HG03039 (cell line): ENCODE data around the gene HOXC5.
"Not testable (repeated sequence)": the region's sequence is repeated elsewhere in the genome, so short reads cannot be mapped to it uniquely, and the experiment has no call there.

ENCODE experiments used
- ATAC-seq: cut with Tn5 transposase; IDR thresholded peaks from one replicate; pipeline ENCODE4 v1.9.1; 2021; ENCODE audit warnings: mild to moderate bottlenecking, moderate library complexity; ENCODE audit not compliant: unreplicated experiment

HOXC5 gene

DNA sequence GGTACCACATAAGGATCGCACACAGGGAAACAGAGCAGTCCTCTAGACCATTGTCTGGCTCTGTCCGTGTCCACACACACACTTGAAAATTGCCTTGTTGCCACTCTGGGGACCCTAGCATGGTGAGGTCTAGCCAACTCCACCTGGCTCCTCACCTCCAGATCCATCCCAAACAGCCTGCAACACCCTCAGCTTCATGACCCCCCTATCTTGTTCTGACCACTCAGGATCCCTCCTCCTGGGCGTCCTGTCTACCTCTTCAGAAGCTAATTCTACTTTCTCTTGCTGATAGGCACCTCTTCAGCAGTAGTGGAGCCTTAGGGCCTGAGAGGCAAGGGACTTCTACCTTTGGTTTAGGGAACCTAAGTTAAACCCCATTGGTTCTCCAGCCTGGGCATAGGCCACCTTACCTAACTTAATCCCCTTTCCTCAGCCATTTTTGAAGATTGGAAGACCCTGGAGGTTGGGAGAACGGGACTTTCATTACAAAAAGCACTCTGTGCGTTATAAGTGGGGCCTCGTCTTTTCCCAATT lies 697 bp upstream of the HOXC5 start:
- no peak for ATAC-seq

DNA sequence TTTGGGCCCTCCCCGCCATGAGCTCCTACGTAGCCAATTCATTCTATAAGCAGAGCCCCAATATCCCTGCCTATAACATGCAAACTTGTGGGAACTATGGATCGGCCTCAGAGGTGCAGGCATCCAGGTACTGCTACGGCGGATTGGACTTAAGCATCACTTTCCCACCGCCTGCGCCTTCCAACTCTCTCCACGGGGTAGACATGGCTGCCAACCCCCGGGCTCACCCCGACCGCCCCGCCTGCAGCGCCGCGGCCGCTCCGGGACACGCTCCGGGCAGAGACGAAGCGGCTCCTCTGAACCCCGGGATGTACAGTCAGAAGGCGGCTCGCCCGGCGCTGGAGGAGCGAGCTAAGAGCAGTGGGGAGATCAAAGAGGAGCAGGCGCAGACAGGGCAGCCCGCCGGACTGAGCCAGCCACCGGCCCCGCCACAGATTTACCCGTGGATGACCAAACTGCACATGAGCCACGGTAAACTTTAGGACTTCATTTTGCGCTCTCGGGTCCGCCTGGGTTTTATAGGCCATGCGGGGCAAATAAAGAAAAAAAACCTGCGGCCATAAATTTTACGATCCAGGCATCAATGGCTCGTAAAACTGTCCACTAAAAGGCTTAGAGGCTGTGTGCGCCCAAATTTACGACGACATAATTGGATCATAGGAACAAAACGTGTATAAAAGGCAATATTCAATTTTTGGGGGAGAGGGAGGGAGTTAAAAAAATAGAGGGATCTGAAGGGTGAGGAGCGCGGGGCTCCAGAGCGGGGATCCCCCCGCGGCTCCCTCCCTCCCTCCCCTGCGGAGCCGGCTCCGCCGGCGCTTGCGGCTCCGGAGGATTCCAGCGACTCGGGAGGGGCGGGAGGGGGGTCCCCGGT lies 493 bp downstream of the HOXC5 start:
- no peak for ATAC-seq

DNA sequence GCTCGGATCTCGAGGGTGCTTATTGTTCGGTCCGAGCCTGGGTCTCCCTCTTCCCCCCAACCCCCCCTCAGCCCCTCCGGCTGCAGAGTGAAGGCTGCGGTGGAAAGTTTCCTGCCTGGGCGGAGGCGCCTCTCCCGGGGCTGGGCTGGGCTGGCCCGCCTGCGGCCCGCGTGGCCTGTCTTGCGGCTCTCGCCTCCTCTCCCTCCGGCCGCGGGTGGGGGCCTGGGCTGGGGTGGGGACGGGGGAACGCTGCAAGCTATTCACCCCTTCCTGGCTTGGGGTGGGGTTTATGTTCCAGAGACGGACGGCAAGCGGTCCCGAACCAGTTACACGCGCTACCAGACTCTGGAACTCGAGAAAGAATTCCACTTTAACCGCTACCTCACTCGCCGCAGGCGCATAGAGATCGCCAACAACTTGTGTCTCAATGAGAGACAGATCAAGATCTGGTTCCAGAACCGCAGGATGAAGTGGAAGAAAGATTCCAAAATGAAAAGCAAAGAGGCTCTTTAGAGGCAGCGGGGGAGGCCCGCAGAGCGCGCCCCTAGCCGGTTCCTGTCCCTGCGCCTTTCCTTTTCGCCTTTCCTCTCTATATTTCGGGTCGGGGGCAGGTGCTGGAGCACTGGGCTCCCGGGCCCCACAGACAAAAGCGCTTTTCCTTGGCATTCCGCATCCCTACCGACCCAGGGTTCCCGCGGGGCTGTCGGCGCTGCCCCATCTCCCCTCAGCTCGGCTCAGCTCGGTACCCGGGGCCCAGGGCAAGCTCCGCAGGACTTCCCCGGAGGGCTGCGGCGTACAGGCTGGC lies 1.3 kb downstream of the HOXC5 start:
- no peak for ATAC-seq

- ATAC-seq: no peak
These were observed 2.0 kb downstream of the HOXC5 start for GRCh38 chr12:54034785-54035310.

- ATAC-seq: no peak
These were observed 2.9 kb downstream of the HOXC5 start for GRCh38 chr12:54035568-54036264.

GRCh38 chr12:54036620-54037359 lies 3.9 kb downstream of the HOXC5 start:
- ATAC-seq: no peak

DNA sequence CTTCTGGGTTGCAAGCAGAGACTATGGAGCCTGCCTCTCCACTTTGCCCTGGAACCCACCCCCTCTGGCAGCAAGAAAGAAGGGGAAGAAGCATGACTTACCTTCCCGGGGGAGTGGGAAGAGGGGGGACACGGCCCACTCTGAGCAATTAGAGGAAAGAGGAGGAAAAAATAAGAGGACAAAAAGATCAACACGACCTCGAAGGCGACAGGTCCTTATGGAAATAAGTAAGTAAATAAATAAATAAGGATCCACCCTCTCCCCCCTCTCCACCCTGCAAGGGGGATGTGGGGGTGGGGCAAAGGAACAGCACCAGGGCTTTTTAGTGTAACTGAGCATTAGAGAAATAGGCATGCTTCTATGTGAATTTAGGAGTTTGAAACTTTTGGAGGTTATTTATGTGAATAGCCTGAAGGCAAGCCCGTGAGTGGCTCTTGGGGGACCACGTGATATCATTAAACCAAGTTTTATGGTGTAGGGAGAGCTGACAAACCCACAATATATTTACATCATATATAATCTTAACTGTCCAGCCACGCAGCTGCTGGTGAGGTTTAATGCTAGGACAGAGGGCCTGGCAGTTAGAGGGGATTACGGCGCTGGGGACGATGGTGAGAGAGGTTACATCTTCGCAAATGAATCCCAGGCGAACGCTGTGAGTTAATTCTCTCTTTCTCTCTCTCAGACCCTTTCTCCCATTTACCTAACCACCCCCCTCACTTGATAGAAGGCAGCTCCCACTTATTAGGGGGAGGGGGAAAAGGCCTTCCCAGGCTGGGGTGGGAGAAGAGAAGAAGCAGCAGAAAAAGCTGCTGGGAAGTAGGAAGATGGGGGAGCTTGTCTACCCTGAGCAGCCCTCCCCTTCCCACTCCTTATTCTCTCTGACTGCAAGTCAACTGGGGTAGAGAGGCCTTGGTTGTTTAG lies 4.8 kb downstream of the HOXC5 start:
- ATAC-seq: no peak

GRCh38 chr12:54038284-54038870 lies 5.5 kb downstream of the HOXC5 start:
- ATAC-seq: no peak

DNA sequence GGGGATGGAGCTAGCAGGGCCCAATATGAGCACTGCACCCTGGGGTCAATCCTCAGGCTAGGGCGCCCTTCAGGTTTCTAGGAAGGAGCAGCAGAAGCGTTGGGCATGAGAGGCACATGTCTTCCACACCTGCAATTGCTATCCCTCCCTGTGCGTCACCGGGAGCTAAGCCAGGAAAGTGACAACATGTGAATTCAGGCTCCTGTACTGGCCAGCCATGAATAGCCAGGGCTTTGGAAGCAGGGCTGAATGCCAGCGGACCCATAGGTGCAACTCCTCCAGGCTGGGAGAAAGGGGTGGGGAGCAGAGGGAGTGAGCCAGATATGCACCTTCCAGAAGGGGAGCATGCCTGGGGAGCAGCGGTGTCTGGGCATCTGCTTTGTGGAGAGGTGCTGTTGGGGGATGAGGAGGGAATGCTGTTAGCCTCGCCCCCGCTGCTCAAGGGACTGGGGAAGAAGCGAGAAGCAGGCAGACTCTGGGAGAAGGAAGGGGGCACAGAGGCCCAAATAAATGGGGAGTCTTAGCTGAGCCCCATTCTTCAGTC lies 6.1 kb downstream of the HOXC5 start:
- ATAC-seq: no peak

DNA sequence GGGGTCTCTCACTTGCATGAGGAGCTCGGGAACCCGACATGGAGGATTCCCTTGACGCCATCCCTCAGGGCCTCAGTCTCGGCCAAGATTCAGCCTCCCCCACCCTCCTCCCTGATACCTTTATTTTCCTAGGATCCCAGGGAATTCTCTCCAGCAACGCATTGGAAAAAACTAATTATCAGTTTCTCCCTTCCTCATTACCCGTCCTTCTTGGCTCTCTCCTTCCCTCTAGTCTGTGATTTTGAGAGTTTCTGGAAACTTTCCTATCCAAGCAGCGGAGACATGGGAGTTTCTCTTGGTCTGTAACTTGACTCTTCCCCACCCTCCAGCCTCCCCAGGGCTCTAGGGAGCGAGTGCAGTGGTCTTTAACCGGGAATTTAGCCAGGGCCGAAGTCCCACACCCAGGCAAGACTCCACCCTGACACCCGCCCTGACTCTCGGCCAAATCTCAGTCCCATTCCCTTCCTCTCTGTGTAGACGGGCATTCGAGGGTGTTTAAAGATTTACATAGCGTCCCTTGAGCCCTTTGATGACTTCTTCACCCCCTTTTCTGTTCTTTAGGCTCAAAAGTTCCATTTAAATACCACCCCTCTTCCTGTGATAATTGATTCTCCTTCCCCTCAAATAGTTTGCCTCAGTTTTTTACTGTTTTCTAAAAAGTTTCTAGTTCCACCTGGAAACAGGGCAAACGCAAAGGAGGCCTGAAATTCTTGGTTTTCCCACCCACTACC lies 6.7 kb downstream of the HOXC5 start:
- ATAC-seq: no peak

GRCh38 chr12:54040148-54040494 lies 7.3 kb downstream of the HOXC5 start:
- ATAC-seq: no peak

DNA sequence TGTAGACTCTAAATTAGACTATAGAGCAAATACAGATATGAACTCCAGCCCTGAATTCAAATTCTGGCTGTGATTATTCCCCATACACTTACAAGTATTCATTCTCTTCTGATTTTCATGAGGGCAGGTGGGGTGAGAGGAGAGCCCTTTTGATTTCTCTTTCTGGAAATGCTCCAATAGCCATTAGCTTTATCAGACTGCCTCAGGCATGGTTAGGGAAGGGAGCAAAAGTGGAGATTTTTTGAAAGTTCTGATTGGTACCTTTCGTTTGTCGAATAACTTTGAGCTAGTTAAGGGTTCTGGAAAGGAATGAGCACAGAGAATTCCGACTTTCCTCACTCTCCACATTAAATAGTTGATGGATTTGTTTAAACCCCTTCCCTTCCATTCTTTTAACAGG lies 7.8 kb downstream of the HOXC5 start:
- ATAC-seq: no peak

- ATAC-seq: no peak
These were observed 8.3 kb downstream of the HOXC5 start for GRCh38 chr12:54041097-54041690.

DNA sequence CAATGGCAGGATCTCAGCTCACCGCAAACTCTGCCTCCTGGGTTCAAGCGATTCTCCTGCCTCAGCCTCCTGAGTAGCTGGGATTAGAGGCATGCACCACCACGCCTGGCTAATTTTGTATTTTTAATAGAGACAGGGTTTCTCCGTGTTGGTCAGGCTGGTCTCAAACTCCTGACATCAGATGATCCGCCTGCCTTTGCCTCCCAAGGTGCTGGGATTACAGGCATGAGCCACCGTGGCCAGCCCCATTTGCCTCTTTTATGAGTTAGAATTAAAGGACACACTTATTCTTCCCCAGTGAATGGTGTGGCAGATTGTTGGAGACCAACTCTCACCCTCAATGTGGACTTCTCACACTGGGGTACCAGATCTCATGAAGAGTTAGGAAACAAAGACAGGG lies 9.2 kb downstream of the HOXC5 start:
- ATAC-seq: not testable (repeated sequence)

- ATAC-seq: no peak
These were observed 10.4 kb downstream of the HOXC5 start for GRCh38 chr12:54042970-54043853.

DNA sequence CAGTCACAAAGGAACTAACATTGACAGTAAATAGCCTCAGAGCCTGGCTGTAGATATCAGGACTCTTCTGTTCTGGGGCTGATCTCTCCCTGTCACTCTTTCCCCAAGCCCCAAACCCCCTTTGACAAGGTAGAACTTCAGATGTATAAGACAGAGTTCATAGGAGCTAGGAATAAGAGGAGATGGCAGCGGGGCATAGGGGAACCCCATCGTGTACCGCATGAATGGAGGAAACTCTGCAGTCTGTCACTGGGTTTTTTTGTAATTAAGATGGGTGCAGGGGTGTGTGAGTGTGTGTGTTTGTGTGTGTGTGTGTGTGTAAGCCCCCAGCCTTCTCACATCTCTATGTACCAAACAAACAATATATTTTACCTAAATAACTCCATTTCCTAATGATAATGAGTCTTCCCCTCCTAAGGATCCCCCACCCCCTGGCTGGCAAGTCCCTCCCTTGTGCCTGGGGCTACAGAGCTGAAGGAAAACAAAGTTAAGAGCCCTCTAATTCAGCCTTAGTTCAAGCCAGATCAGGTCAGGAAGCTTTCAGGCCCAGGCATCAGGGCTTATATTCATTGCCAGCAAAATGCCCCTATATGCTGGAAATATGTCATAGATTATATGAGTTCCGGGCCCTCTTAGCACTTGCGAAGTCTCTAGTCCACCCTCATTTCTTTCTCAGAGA lies 11.7 kb downstream of the HOXC5 start:
- no peak for ATAC-seq
